ENCODE results near the gene SUSD3. TPM values are rescaled to one million over a fixed set of nuclear protein-coding genes. Genes with fewer than 3 reads are reported as not detected.

Gene SUSD3
- total and polyA plus RNA-seq, 2 of the 4 experiments (the other 2 are of a cell fraction): 0.54 to 1.5 TPM

DNA sequence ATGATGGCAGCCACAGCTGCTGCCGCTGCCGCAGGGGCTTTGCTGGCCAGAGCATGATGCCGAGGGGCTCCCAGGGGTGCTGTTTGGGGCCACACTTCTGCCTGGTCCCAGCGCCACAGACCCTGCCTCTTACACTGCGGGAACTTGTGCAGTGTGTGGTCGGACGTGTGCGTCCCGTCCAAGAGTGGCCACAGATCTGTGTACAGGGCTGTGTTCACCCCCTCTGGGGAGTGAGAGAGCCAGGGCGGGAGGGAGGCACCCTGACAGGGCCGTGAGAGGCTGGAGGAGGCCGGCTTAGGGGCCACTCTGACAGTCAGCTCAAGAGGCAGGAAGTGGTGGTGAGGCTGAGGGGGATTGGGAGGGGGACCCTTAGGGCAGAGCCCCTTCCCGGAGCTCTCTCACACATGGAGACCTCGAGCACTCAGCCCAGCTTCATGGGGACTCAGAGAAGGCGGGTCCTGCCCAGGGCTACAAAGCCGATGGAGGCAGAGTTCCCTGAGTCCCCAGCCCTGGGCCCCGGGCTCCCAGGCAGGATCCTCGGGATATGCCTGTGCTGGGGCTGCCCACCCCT is 24.4 kb downstream of the SUSD3 start:
- no peaks in the 10 kb centered on the region for H3K36me3 ChIP-seq (ENCODE audit: control insufficient read depth, insufficient read depth, low read length)
- in situ Hi-C loops (cut with MboI; ENCODE audit: low sequenced_read_pairs): no loop called here
- H2AK5ac ChIP-seq (ENCODE audit: low read depth, low read length): no peak overlapping the region
- no peak overlapping the region for H2BK15ac ChIP-seq (ENCODE audit: low read depth, low read length)
- TF ChIP-seq CEBPB (IDR thresholded peaks at IDR 0.05; ENCODE audit: low read depth, low read length) (no peak), BHLHE40 (IDR thresholded peaks at IDR 0.05; ENCODE audit: low read depth, low read length) (no peak), CHD1 (IDR thresholded peaks at IDR 0.05; ENCODE audit: low read depth, low read length) (no peak), NFE2L2 (IDR thresholded peaks at IDR 0.05; ENCODE audit: low read depth, low read length) (no peak), SMC3 (IDR thresholded peaks at IDR 0.05; ENCODE audit: low read depth, low read length) (no peak), RAD21 (IDR thresholded peaks at IDR 0.05; ENCODE audit: low read length) (no peak), POLR2A (IDR thresholded peaks at IDR 0.05; ENCODE audit: low read depth, low read length) (no peak), RCOR1 (IDR thresholded peaks at IDR 0.05; ENCODE audit: insufficient replicate concordance, low read length) (no peak), MAZ (IDR thresholded peaks at IDR 0.05; ENCODE audit: borderline replicate concordance, low read depth, low read length) (no peak), RFX5 (IDR thresholded peaks at IDR 0.05; ENCODE audit: low read depth, low read length) (no peak), MXI1 (IDR thresholded peaks at IDR 0.05; ENCODE audit: borderline replicate concordance, low read depth, low read length) (no peak)
- TF ChIP-seq, protein P1, sequence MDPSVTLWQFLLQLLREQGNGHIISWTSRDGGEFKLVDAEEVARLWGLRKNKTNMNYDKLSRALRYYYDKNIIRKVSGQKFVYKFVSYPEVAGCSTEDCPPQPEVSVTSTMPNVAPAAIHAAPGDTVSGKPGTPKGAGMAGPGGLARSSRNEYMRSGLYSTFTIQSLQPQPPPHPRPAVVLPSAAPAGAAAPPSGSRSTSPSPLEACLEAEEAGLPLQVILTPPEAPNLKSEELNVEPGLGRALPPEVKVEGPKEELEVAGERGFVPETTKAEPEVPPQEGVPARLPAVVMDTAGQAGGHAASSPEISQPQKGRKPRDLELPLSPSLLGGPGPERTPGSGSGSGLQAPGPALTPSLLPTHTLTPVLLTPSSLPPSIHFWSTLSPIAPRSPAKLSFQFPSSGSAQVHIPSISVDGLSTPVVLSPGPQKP (IDR thresholded peaks at IDR 0.05; ENCODE audit: borderline replicate concordance, low read depth, low read length): no peak
- TF ChIP-seq, protein P2, sequence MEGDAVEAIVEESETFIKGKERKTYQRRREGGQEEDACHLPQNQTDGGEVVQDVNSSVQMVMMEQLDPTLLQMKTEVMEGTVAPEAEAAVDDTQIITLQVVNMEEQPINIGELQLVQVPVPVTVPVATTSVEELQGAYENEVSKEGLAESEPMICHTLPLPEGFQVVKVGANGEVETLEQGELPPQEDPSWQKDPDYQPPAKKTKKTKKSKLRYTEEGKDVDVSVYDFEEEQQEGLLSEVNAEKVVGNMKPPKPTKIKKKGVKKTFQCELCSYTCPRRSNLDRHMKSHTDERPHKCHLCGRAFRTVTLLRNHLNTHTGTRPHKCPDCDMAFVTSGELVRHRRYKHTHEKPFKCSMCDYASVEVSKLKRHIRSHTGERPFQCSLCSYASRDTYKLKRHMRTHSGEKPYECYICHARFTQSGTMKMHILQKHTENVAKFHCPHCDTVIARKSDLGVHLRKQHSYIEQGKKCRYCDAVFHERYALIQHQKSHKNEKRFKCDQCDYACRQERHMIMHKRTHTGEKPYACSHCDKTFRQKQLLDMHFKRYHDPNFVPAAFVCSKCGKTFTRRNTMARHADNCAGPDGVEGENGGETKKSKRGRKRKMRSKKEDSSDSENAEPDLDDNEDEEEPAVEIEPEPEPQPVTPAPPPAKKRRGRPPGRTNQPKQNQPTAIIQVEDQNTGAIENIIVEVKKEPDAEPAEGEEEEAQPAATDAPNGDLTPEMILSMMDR (conservative IDR thresholded peaks at IDR 0.05; ENCODE audit: low read depth, low read length): no peak
- ATAC-seq (ENCODE audit: low read depth) (no peak), DNase-seq (no peak)
- no peaks in the 10 kb centered on the region; the same call in 1 of the 2 replicates for H3K27me3 ChIP-seq (ENCODE audit: control insufficient read depth, insufficient read depth, low read length)
- H4K20me1 ChIP-seq (ENCODE audit: insufficient read depth, low read length): no peaks in the 10 kb centered on the region
- H3K9me3 ChIP-seq (ENCODE audit: control insufficient read depth, insufficient read depth, low read length): no peaks in the 10 kb centered on the region
- H3K9me1 ChIP-seq (ENCODE audit: insufficient read depth, low read length): no peaks in the 10 kb centered on the region; the same call in 1 of the 2 replicates
- no peak overlapping the region for H3K18ac ChIP-seq (ENCODE audit: low read depth, low read length)
- H3K4me3 ChIP-seq (ENCODE audit: insufficient read depth, low read depth, low read length): no peak overlapping the region
- no peak overlapping the region for H3K4ac ChIP-seq (ENCODE audit: low read depth, low read length)
- H2BK5ac ChIP-seq (ENCODE audit: low read depth, low read length, poor library complexity, severe bottlenecking): no peak overlapping the region
- no peak overlapping the region for H2BK120ac ChIP-seq (ENCODE audit: low read depth, low read length)
- no peak overlapping the region for H2BK20ac ChIP-seq (ENCODE audit: low read depth, low read length)
- WGBS, 2 experiments (ENCODE audit: extremely low coverage in 2 of 2, insufficient read length in 1 of 2): 80% methylated on average over 9 of the region's 18 CpGs; no CpG with 5 or more reads in 1 of the 2 experiments
- H3K9ac ChIP-seq (ENCODE audit: low read depth, low read length): no peak overlapping the region
- peaks cover 3% of the 10 kb centered on the region for H3K4me1 ChIP-seq (ENCODE audit: control insufficient read depth, insufficient read depth, low read length)
- POLR2A ChIA-PET (ENCODE audit: unreplicated experiment): no interaction called here
- intact Hi-C loops (cut with micrococcal nuclease): no loop called here
- no peak overlapping the region for H3K14ac ChIP-seq (replicated peaks; ENCODE audit: low read depth, low read length)
- CTCF ChIA-PET: interaction anchor here (0.6 kb wide), 1 partner anchor 931 kb away, joined by 3 read pairs; no protein-coding TSS in a partner anchor
- no peak overlapping the region for H3K4me2 ChIP-seq (ENCODE audit: low read depth, low read length)
- no peak overlapping the region for H4K8ac ChIP-seq (ENCODE audit: low read depth in 2 of 2, low read length in 2 of 2)
- no peak overlapping the region for H4K91ac ChIP-seq (ENCODE audit: insufficient read depth, low read depth, low read length)
- no peak overlapping the region for H2AK9ac ChIP-seq (replicated peaks; ENCODE audit: low read depth, low read length, poor library complexity)
- H3K56ac ChIP-seq (ENCODE audit: extremely low read depth, insufficient read depth, low read length): no peak overlapping the region
- H4K5ac ChIP-seq (ENCODE audit: low read depth, low read length): no peak overlapping the region
- dilution Hi-C loops (cut with HindIII; ENCODE audit: low sequenced_read_pairs, unreplicated experiment): no loop called here
- H3K23ac ChIP-seq (ENCODE audit: low read depth, low read length): no peak overlapping the region
- H2AFZ ChIP-seq (replicated peaks; ENCODE audit: low read length, poor library complexity): no peak overlapping the region
- no TSS peak for BruUV-seq (replicated peaks)
- no peak overlapping the region for H3K27ac ChIP-seq (ENCODE audit: insufficient read depth, low read length)
- no peaks in the 10 kb centered on the region for H3K79me1 ChIP-seq (ENCODE audit: low read depth in 1 of 2, low read length in 2 of 2)
